Measurements from ENCODE around the gene PPM1F. TPM values are rescaled to one million over a fixed set of nuclear protein-coding genes. Genes with fewer than 3 reads are reported as not detected.

The PPM1F gene
- total RNA-seq, 1 experiment from 2014 or later = 28.6 TPM

DNA sequence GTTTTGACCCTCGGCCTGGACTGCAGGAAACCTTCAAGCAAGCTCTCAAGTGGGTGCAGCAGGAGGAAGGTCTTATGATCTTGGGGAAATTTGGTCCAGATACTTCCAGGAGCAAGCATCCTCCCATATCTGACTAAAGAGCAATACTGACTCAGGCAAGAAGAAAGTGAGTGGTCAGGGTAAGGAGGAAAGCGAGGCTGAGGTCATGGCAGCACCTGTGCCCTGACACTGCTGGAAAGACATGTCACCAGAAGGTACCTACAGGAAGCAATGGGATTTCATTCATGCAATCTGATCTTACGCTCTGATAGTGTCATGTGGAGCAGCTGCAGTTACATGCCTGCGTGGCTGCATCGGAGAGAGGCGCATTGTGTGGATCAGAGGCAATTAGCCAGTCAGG is 36.4 kb upstream of the PPM1F start (continued):
- TF ChIP-seq, protein P1, sequence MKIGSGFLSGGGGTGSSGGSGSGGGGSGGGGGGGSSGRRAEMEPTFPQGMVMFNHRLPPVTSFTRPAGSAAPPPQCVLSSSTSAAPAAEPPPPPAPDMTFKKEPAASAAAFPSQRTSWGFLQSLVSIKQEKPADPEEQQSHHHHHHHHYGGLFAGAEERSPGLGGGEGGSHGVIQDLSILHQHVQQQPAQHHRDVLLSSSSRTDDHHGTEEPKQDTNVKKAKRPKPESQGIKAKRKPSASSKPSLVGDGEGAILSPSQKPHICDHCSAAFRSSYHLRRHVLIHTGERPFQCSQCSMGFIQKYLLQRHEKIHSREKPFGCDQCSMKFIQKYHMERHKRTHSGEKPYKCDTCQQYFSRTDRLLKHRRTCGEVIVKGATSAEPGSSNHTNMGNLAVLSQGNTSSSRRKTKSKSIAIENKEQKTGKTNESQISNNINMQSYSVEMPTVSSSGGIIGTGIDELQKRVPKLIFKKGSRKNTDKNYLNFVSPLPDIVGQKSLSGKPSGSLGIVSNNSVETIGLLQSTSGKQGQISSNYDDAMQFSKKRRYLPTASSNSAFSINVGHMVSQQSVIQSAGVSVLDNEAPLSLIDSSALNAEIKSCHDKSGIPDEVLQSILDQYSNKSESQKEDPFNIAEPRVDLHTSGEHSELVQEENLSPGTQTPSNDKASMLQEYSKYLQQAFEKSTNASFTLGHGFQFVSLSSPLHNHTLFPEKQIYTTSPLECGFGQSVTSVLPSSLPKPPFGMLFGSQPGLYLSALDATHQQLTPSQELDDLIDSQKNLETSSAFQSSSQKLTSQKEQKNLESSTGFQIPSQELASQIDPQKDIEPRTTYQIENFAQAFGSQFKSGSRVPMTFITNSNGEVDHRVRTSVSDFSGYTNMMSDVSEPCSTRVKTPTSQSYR (CRISPR knock-in tag; IDR thresholded peaks at IDR 0.05) = no peak
- TF ChIP-seq JAZF1 (CRISPR knock-in tag; IDR thresholded peaks at IDR 0.05) (no peak), MYBL2 (CRISPR knock-in tag; IDR thresholded peaks at IDR 0.05) (no peak)
- TF ChIP-seq, protein P2, sequence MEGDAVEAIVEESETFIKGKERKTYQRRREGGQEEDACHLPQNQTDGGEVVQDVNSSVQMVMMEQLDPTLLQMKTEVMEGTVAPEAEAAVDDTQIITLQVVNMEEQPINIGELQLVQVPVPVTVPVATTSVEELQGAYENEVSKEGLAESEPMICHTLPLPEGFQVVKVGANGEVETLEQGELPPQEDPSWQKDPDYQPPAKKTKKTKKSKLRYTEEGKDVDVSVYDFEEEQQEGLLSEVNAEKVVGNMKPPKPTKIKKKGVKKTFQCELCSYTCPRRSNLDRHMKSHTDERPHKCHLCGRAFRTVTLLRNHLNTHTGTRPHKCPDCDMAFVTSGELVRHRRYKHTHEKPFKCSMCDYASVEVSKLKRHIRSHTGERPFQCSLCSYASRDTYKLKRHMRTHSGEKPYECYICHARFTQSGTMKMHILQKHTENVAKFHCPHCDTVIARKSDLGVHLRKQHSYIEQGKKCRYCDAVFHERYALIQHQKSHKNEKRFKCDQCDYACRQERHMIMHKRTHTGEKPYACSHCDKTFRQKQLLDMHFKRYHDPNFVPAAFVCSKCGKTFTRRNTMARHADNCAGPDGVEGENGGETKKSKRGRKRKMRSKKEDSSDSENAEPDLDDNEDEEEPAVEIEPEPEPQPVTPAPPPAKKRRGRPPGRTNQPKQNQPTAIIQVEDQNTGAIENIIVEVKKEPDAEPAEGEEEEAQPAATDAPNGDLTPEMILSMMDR (IDR thresholded peaks at IDR 0.05) = no peak
- TF ChIP-seq, protein P3, sequence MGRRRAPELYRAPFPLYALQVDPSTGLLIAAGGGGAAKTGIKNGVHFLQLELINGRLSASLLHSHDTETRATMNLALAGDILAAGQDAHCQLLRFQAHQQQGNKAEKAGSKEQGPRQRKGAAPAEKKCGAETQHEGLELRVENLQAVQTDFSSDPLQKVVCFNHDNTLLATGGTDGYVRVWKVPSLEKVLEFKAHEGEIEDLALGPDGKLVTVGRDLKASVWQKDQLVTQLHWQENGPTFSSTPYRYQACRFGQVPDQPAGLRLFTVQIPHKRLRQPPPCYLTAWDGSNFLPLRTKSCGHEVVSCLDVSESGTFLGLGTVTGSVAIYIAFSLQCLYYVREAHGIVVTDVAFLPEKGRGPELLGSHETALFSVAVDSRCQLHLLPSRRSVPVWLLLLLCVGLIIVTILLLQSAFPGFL (CRISPR knock-in tag; IDR thresholded peaks at IDR 0.05; ENCODE audit: borderline replicate concordance) = no peak
- TF ChIP-seq, protein P4, sequence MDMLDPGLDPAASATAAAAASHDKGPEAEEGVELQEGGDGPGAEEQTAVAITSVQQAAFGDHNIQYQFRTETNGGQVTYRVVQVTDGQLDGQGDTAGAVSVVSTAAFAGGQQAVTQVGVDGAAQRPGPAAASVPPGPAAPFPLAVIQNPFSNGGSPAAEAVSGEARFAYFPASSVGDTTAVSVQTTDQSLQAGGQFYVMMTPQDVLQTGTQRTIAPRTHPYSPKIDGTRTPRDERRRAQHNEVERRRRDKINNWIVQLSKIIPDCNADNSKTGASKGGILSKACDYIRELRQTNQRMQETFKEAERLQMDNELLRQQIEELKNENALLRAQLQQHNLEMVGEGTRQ (CRISPR knock-in tag; IDR thresholded peaks at IDR 0.05) = no peak

DNA sequence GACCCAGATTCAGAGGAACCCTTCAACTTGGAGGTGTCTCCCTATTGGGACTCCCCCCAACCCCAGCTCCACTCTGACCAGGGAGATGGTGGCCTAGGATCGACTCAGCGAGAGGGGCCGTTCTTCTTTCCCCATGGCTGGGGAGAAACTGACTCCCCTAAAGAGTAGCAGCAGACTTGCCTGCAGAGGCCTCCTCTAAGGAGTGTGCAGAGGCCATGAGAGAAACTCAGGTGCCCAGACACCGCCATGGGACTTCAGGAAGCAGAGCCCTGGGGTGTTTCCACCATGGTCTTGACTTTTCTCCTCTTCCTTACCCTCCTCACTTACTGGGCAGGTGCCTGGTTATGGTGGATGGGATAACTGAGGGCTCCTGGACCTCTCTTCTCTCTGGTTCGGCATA is 32.6 kb upstream of the PPM1F start:
- ChIA-PET CTCF (interaction anchor here (0.7 to 4.2 kb wide), 28 partner anchors 9 to 222 kb away, joined by 3 to 31 read pairs (median 4); partner anchors contain the start of gene PPM1F), POLR2A (no interaction called here)
- TF ChIP-seq, protein P5, sequence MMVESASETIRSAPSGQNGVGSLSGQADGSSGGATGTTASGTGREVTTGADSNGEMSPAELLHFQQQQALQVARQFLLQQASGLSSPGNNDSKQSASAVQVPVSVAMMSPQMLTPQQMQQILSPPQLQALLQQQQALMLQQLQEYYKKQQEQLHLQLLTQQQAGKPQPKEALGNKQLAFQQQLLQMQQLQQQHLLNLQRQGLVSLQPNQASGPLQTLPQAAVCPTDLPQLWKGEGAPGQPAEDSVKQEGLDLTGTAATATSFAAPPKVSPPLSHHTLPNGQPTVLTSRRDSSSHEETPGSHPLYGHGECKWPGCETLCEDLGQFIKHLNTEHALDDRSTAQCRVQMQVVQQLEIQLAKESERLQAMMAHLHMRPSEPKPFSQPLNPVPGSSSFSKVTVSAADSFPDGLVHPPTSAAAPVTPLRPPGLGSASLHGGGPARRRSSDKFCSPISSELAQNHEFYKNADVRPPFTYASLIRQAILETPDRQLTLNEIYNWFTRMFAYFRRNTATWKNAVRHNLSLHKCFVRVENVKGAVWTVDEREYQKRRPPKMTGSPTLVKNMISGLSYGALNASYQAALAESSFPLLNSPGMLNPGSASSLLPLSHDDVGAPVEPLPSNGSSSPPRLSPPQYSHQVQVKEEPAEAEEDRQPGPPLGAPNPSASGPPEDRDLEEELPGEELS (CRISPR knock-in tag; IDR thresholded peaks at IDR 0.05) = no peak
- no peak for TF ChIP-seq ATF1 (CRISPR knock-in tag; IDR thresholded peaks at IDR 0.05)
- TF ChIP-seq HMGA2 (CRISPR knock-in tag; IDR thresholded peaks at IDR 0.05) = no peak
- TF ChIP-seq SMAD3 (CRISPR knock-in tag; IDR thresholded peaks at IDR 0.05; ENCODE audit: borderline replicate concordance) = no peak
- TF ChIP-seq, protein P6, sequence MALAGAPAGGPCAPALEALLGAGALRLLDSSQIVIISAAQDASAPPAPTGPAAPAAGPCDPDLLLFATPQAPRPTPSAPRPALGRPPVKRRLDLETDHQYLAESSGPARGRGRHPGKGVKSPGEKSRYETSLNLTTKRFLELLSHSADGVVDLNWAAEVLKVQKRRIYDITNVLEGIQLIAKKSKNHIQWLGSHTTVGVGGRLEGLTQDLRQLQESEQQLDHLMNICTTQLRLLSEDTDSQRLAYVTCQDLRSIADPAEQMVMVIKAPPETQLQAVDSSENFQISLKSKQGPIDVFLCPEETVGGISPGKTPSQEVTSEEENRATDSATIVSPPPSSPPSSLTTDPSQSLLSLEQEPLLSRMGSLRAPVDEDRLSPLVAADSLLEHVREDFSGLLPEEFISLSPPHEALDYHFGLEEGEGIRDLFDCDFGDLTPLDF (CRISPR knock-in tag; IDR thresholded peaks at IDR 0.05) = no peak
- TF ChIP-seq IRF2 (CRISPR knock-in tag; IDR thresholded peaks at IDR 0.05; ENCODE audit: borderline replicate concordance, low read depth) = no peak
- TF ChIP-seq SMAD4 (CRISPR knock-in tag; IDR thresholded peaks at IDR 0.05) = no peak
- TF ChIP-seq MYBL2 (CRISPR knock-in tag; IDR thresholded peaks at IDR 0.05) = no peak
- H3K4me3 Mint-ChIP-seq = no peak overlapping the region
- H3K27me3 Mint-ChIP-seq (ENCODE audit: low read depth) = peaks cover 53% of the 10 kb centered on the region
- no peak overlapping the region for H3K27ac Mint-ChIP-seq
- H3K36me3 Mint-ChIP-seq = no peaks in the 10 kb centered on the region
- DNase-seq (ENCODE audit: low spot score) (no peak), ATAC-seq (no peak)
- no peaks in the 10 kb centered on the region for H3K9me3 Mint-ChIP-seq
- peaks cover 8% of the 10 kb centered on the region for H3K4me1 Mint-ChIP-seq

DNA sequence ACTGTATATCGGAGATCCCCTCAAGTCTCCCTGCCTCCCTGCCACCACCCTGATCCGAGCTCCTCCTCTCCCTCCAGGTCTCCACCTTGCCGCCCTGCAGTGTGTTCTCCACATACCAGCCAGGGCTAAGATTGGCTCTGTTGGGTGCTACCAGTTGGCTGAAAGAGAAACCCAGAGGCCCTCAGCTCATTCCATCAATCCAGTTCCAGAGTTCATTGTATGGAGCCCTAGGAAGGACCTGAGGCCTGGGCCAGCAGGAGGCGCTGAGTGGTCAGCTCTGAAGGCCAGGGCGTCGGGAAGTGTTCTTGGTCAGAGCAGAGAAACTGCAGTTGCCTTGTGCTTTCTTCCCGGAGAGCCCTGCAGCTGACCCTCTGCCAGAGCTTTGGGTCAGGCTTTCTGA is 32.1 kb upstream of the PPM1F start:
- peak; percentile 93 for ATAC-seq
- Mint-ChIP-seq H3K27me3 (ENCODE audit: low read depth) (peaks cover 49% of the 10 kb centered on the region), H3K4me1 (peaks cover 8% of the 10 kb centered on the region), H3K27ac (no peak overlapping the region), H3K36me3 (no peaks in the 10 kb centered on the region), H3K4me3 (peak overlapping the region; percentile 42; the same call in 1 of the 2 replicates), H3K9me3 (no peaks in the 10 kb centered on the region)
- POLR2A ChIA-PET = no interaction called here
- CTCF ChIA-PET = interaction anchor here (0.6 to 4.2 kb wide), 38 partner anchors 9 to 1428 kb away, joined by 3 to 31 read pairs (median 4); partner anchors contain the start of gene PPM1F
- peak; percentile 78 for DNase-seq (ENCODE audit: low spot score)
- TF ChIP-seq ESRRA (CRISPR knock-in tag; IDR thresholded peaks at IDR 0.05; ENCODE audit: borderline replicate concordance) = no peak
- no peak for TF ChIP-seq TEAD1 (CRISPR knock-in tag; IDR thresholded peaks at IDR 0.05)
- no peak for TF ChIP-seq SP1 (CRISPR knock-in tag; conservative IDR thresholded peaks at IDR 0.05)
- TF ChIP-seq, protein P7, sequence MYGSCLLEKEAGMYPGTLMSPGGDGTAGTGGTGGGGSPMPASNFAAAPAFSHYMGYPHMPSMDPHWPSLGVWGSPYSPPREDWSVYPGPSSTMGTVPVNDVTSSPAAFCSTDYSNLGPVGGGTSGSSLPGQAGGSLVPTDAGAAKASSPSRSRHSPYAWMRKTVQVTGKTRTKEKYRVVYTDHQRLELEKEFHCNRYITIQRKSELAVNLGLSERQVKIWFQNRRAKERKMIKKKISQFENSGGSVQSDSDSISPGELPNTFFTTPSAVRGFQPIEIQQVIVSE (CRISPR knock-in tag; IDR thresholded peaks at IDR 0.05; ENCODE audit: borderline replicate concordance) = no peak
- no peak for TF ChIP-seq ZNF671 (CRISPR knock-in tag; IDR thresholded peaks at IDR 0.05)
- no peak for TF ChIP-seq SOX15 (CRISPR knock-in tag; IDR thresholded peaks at IDR 0.05)
